HepG2 (cell line): Measurements from ENCODE around the gene TARS3. TPM values are rescaled to one million over a fixed set of nuclear protein-coding genes. Genes with fewer than 3 reads are reported as not detected.

ENCODE experiments used
- ATAC-seq: fragments of 200-7000 bp; cut with Tn5 transposase; 3 replicates; pipeline ENCODE4 v1.9.1; 2020; ENCODE audit warnings: mild to moderate bottlenecking, moderate library complexity
- BruUV-seq: library from RNA; stranded (reverse); fragments of 400-500 nt; replicated peaks from 2 replicates; lab custom pipeline; 2021; lab: Mats Ljungman, UMichigan
- CTCF ChIA-PET: fragments of 300-600 bp; formaldehyde crosslinking; extraction: SDS; loops from one replicate; lab custom pipeline; 2021; ENCODE audit warnings: low total read pairs, inconsistent platforms, low intra/inter-chr PET ratio; lab: Yijun Ruan, JAX
- POLR2A ChIA-PET: fragments of 350-600 bp; sonication (Branson Sonifier 250); formaldehyde crosslinking; loops from one replicate; lab custom pipeline; 2020; ENCODE audit warnings: antibody characterized with exemption, inconsistent platforms; lab: Yijun Ruan, JAX
- DNase-seq: peaks from one replicate; pipeline ENCODE4 v3.0.0-alpha.2; 2015; ENCODE audit warnings: low spot score
- FAIRE-seq: peaks from 3 replicates; lab custom pipeline; 2011; peaks lifted over from hg19 to GRCh38; lab: Jason Lieb, UNC
- H2AFZ ChIP-seq: one replicate; pipeline ENCODE4 v1.6.1; 2011; ENCODE audit warnings: low read length, inconsistent platforms
- H3K27ac ChIP-seq: fragments of 300-600 bp; 3 replicates; pipeline ENCODE4 v1.8.0; 2011; ENCODE audit warnings: mixed run types, mild to moderate bottlenecking, mixed read lengths, low read length, inconsistent platforms; ENCODE audit not compliant: insufficient read depth; ENCODE audit errors: extremely low read length
- H3K27me3 ChIP-seq, 2 experiments: fragments of 200-600 bp in 1 of 2; 2 replicates in 1 of 2; 3 replicates in 1 of 2; pipeline versions ENCODE4 v1.6.0 to v1.8.0; 2011; ENCODE audit warnings: low read length in 2 of 2, mild to moderate bottlenecking in 2 of 2, moderate library complexity in 2 of 2, inconsistent platforms in 1 of 2; ENCODE audit not compliant: insufficient read depth in 2 of 2, control insufficient read depth in 1 of 2
- H3K36me3 ChIP-seq, 2 experiments: fragments of 200-600 bp in 1 of 2; replicated peaks in 1 of 2; 2 replicates in 1 of 2; 3 replicates in 1 of 2; pipeline versions ENCODE4 v1.5.1 to v1.8.0; 2011; ENCODE audit warnings: low read length in 2 of 2, inconsistent platforms in 1 of 2; ENCODE audit not compliant: insufficient read depth in 2 of 2, control insufficient read depth in 1 of 2
- H3K4me1 ChIP-seq: 2 replicates; pipeline ENCODE4 v1.5.1; 2012; ENCODE audit warnings: low read length, inconsistent platforms; ENCODE audit not compliant: insufficient read depth
- H3K4me2 ChIP-seq: 2 replicates; pipeline ENCODE4 v1.6.0; 2011; ENCODE audit warnings: low read depth, low read length, inconsistent platforms
- H3K4me3 ChIP-seq, 3 experiments: fragments of 200-600 bp in 1 of 3; sonication (generic), shearing (Covaris generic) in 1 of 3; replicated peaks in 1 of 3; 2 replicates each; pipeline ENCODE4 v1.5.1; 2011 to 2016; ENCODE audit warnings: low read length in 3 of 3, inconsistent platforms in 2 of 3, low read depth in 2 of 3, mild to moderate bottlenecking in 2 of 3, control low read depth in 1 of 3, mixed read lengths in 1 of 3; ENCODE audit not compliant: insufficient read depth in 1 of 3
- H3K79me2 ChIP-seq: one replicate; pipeline ENCODE4 v1.6.1; 2011; ENCODE audit warnings: low read length, inconsistent platforms; ENCODE audit not compliant: insufficient read depth
- H3K9ac ChIP-seq: 2 replicates; pipeline ENCODE4 v1.6.0; 2011; ENCODE audit warnings: mild to moderate bottlenecking, low read depth, low read length, inconsistent platforms; ENCODE audit not compliant: insufficient read depth
- H3K9me3 ChIP-seq: 2 replicates; pipeline ENCODE4 v1.5.1; 2012; ENCODE audit warnings: mild to moderate bottlenecking, low read length
- H4K20me1 ChIP-seq: 2 replicates; pipeline ENCODE4 v1.6.0; 2011; ENCODE audit warnings: inconsistent platforms, mild to moderate bottlenecking, low read length, moderate library complexity; ENCODE audit not compliant: insufficient read depth
- ATF7 ChIP-seq, 2 experiments: fragments of 450-650 bp in 1 of 2; sonication (generic) in 1 of 2; formaldehyde crosslinking in 1 of 2; IDR thresholded peaks; 2 replicates each; pipeline versions ENCODE4 v1.4.0 to v1.6.1; 2016 to 2020; ENCODE audit warnings: antibody characterized with exemption in 1 of 2, mild to moderate bottlenecking in 1 of 2, missing genetic modification reagents in 1 of 2
- CREB1 ChIP-seq, 2 experiments: fragments of 450-650 bp in 1 of 2; IDR thresholded peaks; 2 replicates each; pipeline ENCODE4 v1.6.1; 2016 to 2017; ENCODE audit warnings: control low read depth in 1 of 2, mild to moderate bottlenecking in 1 of 2, missing compliant biosample characterization in 1 of 2, missing genetic modification characterization in 1 of 2
- KAT2B ChIP-seq: fragments of 150-350 bp; IDR thresholded peaks from 2 replicates; pipeline ENCODE4 v1.6.1; 2014; ENCODE audit warnings: low read depth, low read length, borderline replicate concordance
- SMAD9 ChIP-seq: sonication (generic); formaldehyde crosslinking; IDR thresholded peaks from 2 replicates; pipeline ENCODE4 v1.5.1; 2020; ENCODE audit warnings: mild to moderate bottlenecking, missing genetic modification reagents
- ZNF790 ChIP-seq: sonication (generic); formaldehyde crosslinking; IDR thresholded peaks from 2 replicates; pipeline ENCODE4 v1.8.0; 2022; ENCODE audit warnings: missing genetic modification reagents, mild to moderate bottlenecking, borderline replicate concordance
- WGBS: methylation state at CpG from one replicate; pipeline ENCODE4 v1.1.6; 2017; ENCODE audit warnings: low lambda C conversion rate; 5-methylcytosine and 5-hydroxymethylcytosine counted together
- in situ Hi-C: cut with HindIII; loops from 2 replicates; pipeline ENCODE4 v1.10.0; 2017; ENCODE audit warnings: low pct_unique_long_range_greater_than_20kb; ENCODE audit not compliant: extremely low pct_ligation_motif_present
- intact Hi-C: fragments of 100-400 bp; cut with micrococcal nuclease; formaldehyde crosslinking; loops from one replicate; pipeline ENCODE4 v1.10.0; 2022; ENCODE audit not compliant: unreplicated experiment
- polyA plus RNA-seq, 8 experiments: library from polyadenylated mRNA; depleted of rRNA in 3 of 8; stranded (reverse) in 7 of 8; unstranded in 1 of 8; fragments of >200 nt; fragmentation: Illumina TruSeq in 4 of 8; extraction: Trizol in 4 of 8; gene quantifications; 2 replicates each; pipeline versions ENCODE4 v1.2.1 to v1.2.3, GENCODE V29; 2011 to 2016; ENCODE audit warnings: low read depth in 4 of 8, missing spikeins in 1 of 8, mixed read lengths in 1 of 8; ENCODE audit not compliant: insufficient read depth in 1 of 8
- total RNA-seq, 5 experiments: library from RNA; depleted of rRNA; stranded (reverse); fragments of >200 nt; fragmentation: Illumina TruSeq; extraction: Trizol; gene quantifications; 2 replicates each; pipeline ENCODE4 v1.2.3, GENCODE V29; 2016; ENCODE audit warnings: low read depth in 1 of 5
- TF ChIP-seq, protein P1 (sequence below): sonication (generic); formaldehyde crosslinking; IDR thresholded peaks from 2 replicates; pipeline ENCODE4 v1.4.0; 2020; ENCODE audit warnings: missing genetic modification reagents

TARS3 gene
- total and polyA plus RNA-seq, 2 of the 13 experiments (the other 11 are each of a cell fraction or from before 2014, with no cell fraction given), result 4.1 to 11.7 TPM

DNA sequence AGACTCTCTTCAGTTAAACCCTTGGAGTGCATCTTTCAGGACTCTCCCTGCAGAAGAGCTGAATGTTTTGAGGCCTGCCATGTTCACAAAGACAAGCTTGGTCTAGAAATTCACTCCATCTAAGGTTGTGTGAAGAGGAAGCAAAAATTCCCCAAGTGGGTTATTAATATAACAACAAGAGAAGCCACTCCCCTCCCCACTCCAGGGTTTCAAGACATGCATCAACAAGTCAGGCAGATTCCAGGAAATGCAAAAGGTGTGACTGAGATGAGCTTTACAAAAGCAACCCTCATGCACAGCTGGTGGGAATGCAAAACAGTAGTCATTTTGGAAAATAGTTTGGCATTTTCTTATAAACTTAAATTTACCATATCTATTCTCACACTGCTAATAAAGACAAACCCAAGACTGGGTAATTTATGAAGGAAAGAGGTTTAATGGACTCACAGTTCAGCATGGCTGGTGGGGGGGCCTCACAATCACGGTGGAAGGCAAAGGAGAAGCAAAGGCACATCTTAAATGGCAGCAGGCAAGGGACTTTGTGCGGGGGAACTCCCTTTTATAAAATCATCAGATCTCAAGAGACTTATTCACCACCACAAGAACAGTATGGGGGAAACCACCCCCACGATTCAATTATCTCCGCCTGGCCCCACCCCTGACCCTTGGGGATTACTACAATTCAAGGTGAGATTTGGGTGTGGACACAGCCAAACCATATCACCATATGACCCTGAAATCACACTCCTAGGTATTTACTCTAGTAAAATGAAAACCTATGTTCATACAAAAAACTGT is 31.3 kb downstream of the TARS3 start:
- 98% methylated on average over 4 of the region's 4 CpGs for WGBS
- H3K79me2 ChIP-seq, result no peaks in the 10 kb centered on the region
- no peak overlapping the region for H2AFZ ChIP-seq
- TF ChIP-seq SMAD9 (no peak), KAT2B (no peak)
- TF ChIP-seq, protein P1, sequence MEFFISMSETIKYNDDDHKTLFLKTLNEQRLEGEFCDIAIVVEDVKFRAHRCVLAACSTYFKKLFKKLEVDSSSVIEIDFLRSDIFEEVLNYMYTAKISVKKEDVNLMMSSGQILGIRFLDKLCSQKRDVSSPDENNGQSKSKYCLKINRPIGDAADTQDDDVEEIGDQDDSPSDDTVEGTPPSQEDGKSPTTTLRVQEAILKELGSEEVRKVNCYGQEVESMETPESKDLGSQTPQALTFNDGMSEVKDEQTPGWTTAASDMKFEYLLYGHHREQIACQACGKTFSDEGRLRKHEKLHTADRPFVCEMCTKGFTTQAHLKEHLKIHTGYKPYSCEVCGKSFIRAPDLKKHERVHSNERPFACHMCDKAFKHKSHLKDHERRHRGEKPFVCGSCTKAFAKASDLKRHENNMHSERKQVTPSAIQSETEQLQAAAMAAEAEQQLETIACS, result no peak
- TF ChIP-seq, all 625 proteins: peak for 0
- POLR2A ChIA-PET, result no interaction called here
- Histone ChIP-seq H3K4me2 (no peak overlapping the region), H3K4me3 (no peak overlapping the region), H3K9ac (no peak overlapping the region), H3K27ac (no peak overlapping the region), H3K9me3 (no peaks in the 10 kb centered on the region), H4K20me1 (no peaks in the 10 kb centered on the region), H3K36me3 (peaks cover 2 to 28% of the 10 kb centered on the region in 2 experiments; a peak in 4 of 5 replicates), H3K4me1 (no peaks in the 10 kb centered on the region), H3K27me3 (no peaks in the 10 kb centered on the region; a peak in 1 of 5 replicates)
- FAIRE-seq (no peak), ATAC-seq (no peak), DNase-seq (no peak)
- in situ Hi-C loops (no loop called here), intact Hi-C loops (no loop called here)
- no TSS peak for BruUV-seq
- CTCF ChIA-PET, result no interaction called here

- FAIRE-seq, result no peak
- CTCF ChIA-PET, result no interaction called here
Observed at GRCh38 chr15:101689901-101690300, 34.4 kb downstream of the TARS3 start.

More at GRCh38 chr15:101689901-101690300, 34.4 kb downstream of the TARS3 start:
- Histone ChIP-seq H4K20me1 (no peaks in the 10 kb centered on the region), H3K4me2 (no peak overlapping the region), H3K36me3 (peaks cover 2 to 20% of the 10 kb centered on the region in 2 experiments; a peak in 3 of 5 replicates), H3K27ac (no peak overlapping the region), H3K4me3 (no peak overlapping the region), H3K79me2 (no peaks in the 10 kb centered on the region), H2AFZ (no peak overlapping the region), H3K9me3 (no peaks in the 10 kb centered on the region), H3K9ac (no peak overlapping the region), H3K27me3 (no peaks in the 10 kb centered on the region; a peak in 1 of 5 replicates), H3K4me1 (no peaks in the 10 kb centered on the region)
- WGBS, result 95% methylated on average over 6 of the region's 6 CpGs
- TF ChIP-seq ATF7 (IDR thresholded peaks at IDR 0.05) (peak; percentile 52), ATF7 (CRISPR knock-in tag; IDR thresholded peaks at IDR 0.05) (no peak), CREB1 (IDR thresholded peaks at IDR 0.05) (peak; percentile 28; the same call in 1 of the 2 replicates), CREB1 (CRISPR knock-in tag; IDR thresholded peaks at IDR 0.05) (no peak), ZNF790 (CRISPR knock-in tag) (no peak)
- DNase-seq (no peak), ATAC-seq (no peak)
- intact Hi-C loops (no loop called here), in situ Hi-C loops (no loop called here)
- no TSS peak for BruUV-seq
- POLR2A ChIA-PET, result no interaction called here
